H9 (cell line): Measurements from ENCODE around the gene NDUFV2. TPM values are rescaled to one million over a fixed set of nuclear protein-coding genes. Genes with fewer than 3 reads are reported as not detected.

Source experiments
- DNase-seq: peaks from one replicate; pipeline ENCODE4 v3.0.0-alpha.2; 2017
- H2AFZ ChIP-seq: one replicate; pipeline ENCODE4 v1.6.1; 2013; ENCODE audit warnings: mild to moderate bottlenecking, low read length, control low read depth, moderate library complexity
- H2AK5ac ChIP-seq: 2 replicates; pipeline ENCODE4 v1.6.1; 2013; ENCODE audit warnings: low read length, control low read depth, mixed read lengths; ENCODE audit not compliant: insufficient read length
- H2BK120ac ChIP-seq: one replicate; pipeline ENCODE4 v1.6.1; 2013; ENCODE audit warnings: low read depth, mild to moderate bottlenecking, low read length, control low read depth, inconsistent platforms; ENCODE audit not compliant: poor library complexity, severe bottlenecking
- H2BK12ac ChIP-seq: 2 replicates; pipeline ENCODE4 v1.6.1; 2013; ENCODE audit warnings: low read length, control low read depth, mixed read lengths, low read depth; ENCODE audit not compliant: insufficient read length
- H2BK15ac ChIP-seq: 2 replicates; pipeline ENCODE4 v1.6.1; 2013; ENCODE audit warnings: low read depth, low read length, control low read depth
- H2BK20ac ChIP-seq: one replicate; pipeline ENCODE4 v1.6.1; 2013; ENCODE audit warnings: low read depth, mild to moderate bottlenecking, low read length, control low read depth, inconsistent platforms; ENCODE audit not compliant: poor library complexity, severe bottlenecking
- H2BK5ac ChIP-seq: 2 replicates; pipeline ENCODE4 v1.6.1; 2013; ENCODE audit warnings: low read length, control low read depth, mixed read lengths; ENCODE audit not compliant: insufficient read length
- H3K14ac ChIP-seq: 2 replicates; pipeline ENCODE4 v1.6.1; 2013; ENCODE audit warnings: low read length, control low read depth; ENCODE audit not compliant: insufficient read depth
- H3K18ac ChIP-seq: 2 replicates; pipeline ENCODE4 v1.6.1; 2013; ENCODE audit warnings: low read depth, mild to moderate bottlenecking, mixed read lengths, low read length, control low read depth; ENCODE audit not compliant: insufficient read length
- H3K23ac ChIP-seq: 2 replicates; pipeline ENCODE4 v1.6.1; 2013; ENCODE audit warnings: low read length, control low read depth, mixed read lengths, low read depth; ENCODE audit not compliant: insufficient read length
- H3K23me2 ChIP-seq: 2 replicates; pipeline ENCODE4 v1.6.1; 2013; ENCODE audit warnings: low read depth, mild to moderate bottlenecking, mixed read lengths, low read length, control low read depth; ENCODE audit not compliant: insufficient read length, poor library complexity, severe bottlenecking
- H3K27ac ChIP-seq: 2 replicates; pipeline ENCODE4 v1.5.1; 2013; ENCODE audit warnings: low read length, control low read depth, mixed read lengths, low read depth; ENCODE audit not compliant: insufficient read length
- H3K27me3 ChIP-seq: 2 replicates; pipeline ENCODE4 v1.6.1; 2013; ENCODE audit warnings: low read length, control low read depth, inconsistent platforms; ENCODE audit not compliant: insufficient read depth
- H3K4ac ChIP-seq: 2 replicates; pipeline ENCODE4 v1.6.1; 2013; ENCODE audit warnings: low read depth, mild to moderate bottlenecking, control low read depth, inconsistent platforms, low read length, moderate library complexity
- H3K4me1 ChIP-seq: 2 replicates; pipeline ENCODE4 v1.6.1; 2013; ENCODE audit warnings: low read length, control low read depth, inconsistent platforms; ENCODE audit not compliant: insufficient read depth
- H3K4me2 ChIP-seq: 2 replicates; pipeline ENCODE4 v1.6.1; 2013; ENCODE audit warnings: low read length, control low read depth, mixed read lengths; ENCODE audit not compliant: insufficient read length, insufficient read depth
- H3K56ac ChIP-seq: 2 replicates; pipeline ENCODE4 v1.6.1; 2013; ENCODE audit warnings: low read depth, mild to moderate bottlenecking, mixed read lengths, low read length, control low read depth; ENCODE audit not compliant: insufficient read length
- H3K79me1 ChIP-seq: 2 replicates; pipeline ENCODE4 v1.6.1; 2013; ENCODE audit warnings: low read depth, mild to moderate bottlenecking, moderate library complexity, low read length, control low read depth, inconsistent platforms; ENCODE audit not compliant: insufficient read depth, poor library complexity, severe bottlenecking
- H3K79me2 ChIP-seq: 2 replicates; pipeline ENCODE4 v1.6.1; 2013; ENCODE audit warnings: low read length, control low read depth, inconsistent platforms; ENCODE audit not compliant: insufficient read depth
- H3K9ac ChIP-seq: 2 replicates; pipeline ENCODE4 v1.6.1; 2013; ENCODE audit warnings: low read length, control low read depth, mixed read lengths; ENCODE audit not compliant: insufficient read length; ENCODE audit errors: extremely low read depth
- H3K9me3 ChIP-seq: one replicate; pipeline ENCODE4 v1.6.1; 2013; ENCODE audit warnings: low read depth, low read length, inconsistent platforms; ENCODE audit not compliant: control insufficient read depth
- H3T11ph ChIP-seq: one replicate; pipeline ENCODE4 v1.6.1; 2013; ENCODE audit warnings: mild to moderate bottlenecking, low read length, control low read depth, inconsistent platforms
- H4K20me1 ChIP-seq: one replicate; pipeline ENCODE4 v1.6.1; 2013; ENCODE audit not compliant: control insufficient read depth, insufficient read length, insufficient read depth
- H4K5ac ChIP-seq: 2 replicates; pipeline ENCODE4 v1.6.1; 2013; ENCODE audit warnings: low read depth, mild to moderate bottlenecking, mixed read lengths, low read length, control low read depth; ENCODE audit not compliant: insufficient read length
- H4K8ac ChIP-seq: replicated peaks from 2 replicates; pipeline ENCODE4 v1.6.1; 2013; ENCODE audit warnings: low read length, control low read depth, mixed read lengths, low read depth; ENCODE audit not compliant: insufficient read length
- H4K91ac ChIP-seq: 2 replicates; pipeline ENCODE4 v1.6.1; 2013; ENCODE audit warnings: low read depth, mild to moderate bottlenecking, moderate library complexity, mixed read lengths, low read length, control low read depth; ENCODE audit not compliant: insufficient read length
- H3K27ac Mint-ChIP-seq, 3 experiments: 2 replicates in 2 of 3; 3 replicates in 1 of 3; pipeline ENCODE4 v1.8.0; 2020 to 2021; ENCODE audit warnings: mixed read lengths in 3 of 3, mild to moderate bottlenecking in 1 of 3, moderate library complexity in 1 of 3
- H3K27me3 Mint-ChIP-seq: 2 replicates; pipeline ENCODE4 v1.8.0; 2021; ENCODE audit warnings: low read depth, mild to moderate bottlenecking, moderate library complexity, mixed read lengths
- H3K36me3 Mint-ChIP-seq, 3 experiments: 2 replicates in 2 of 3; 3 replicates in 1 of 3; pipeline ENCODE4 v1.8.0; 2020 to 2021; ENCODE audit warnings: low read depth in 3 of 3, mixed read lengths in 3 of 3; ENCODE audit not compliant: insufficient read depth in 1 of 3
- H3K4me1 Mint-ChIP-seq, 2 experiments: 2 replicates each; pipeline ENCODE4 v1.8.0; 2020; ENCODE audit warnings: mixed read lengths in 2 of 2
- H3K4me3 Mint-ChIP-seq, 2 experiments: 2 replicates in 1 of 2; 3 replicates in 1 of 2; pipeline ENCODE4 v1.8.0; 2020 to 2021; ENCODE audit warnings: mild to moderate bottlenecking in 2 of 2, mixed read lengths in 2 of 2, moderate library complexity in 1 of 2
- H3K9me3 Mint-ChIP-seq, 2 experiments: 2 replicates in 1 of 2; 3 replicates in 1 of 2; pipeline ENCODE4 v1.8.0; 2020; ENCODE audit warnings: mild to moderate bottlenecking in 2 of 2, mixed read lengths in 2 of 2, moderate library complexity in 1 of 2
- CTCF ChIP-seq: fragments of 200-600 bp; sonication (generic); conservative IDR thresholded peaks from 3 replicates; pipeline ENCODE4 v1.8.0; 2021; ENCODE audit warnings: antibody characterized with exemption, mild to moderate bottlenecking
- WGBS: extraction: QIAGEN DNeasy Blood & Tissue Kit; methylation state at CpG from one replicate; pipeline ENCODE4 v1.1.7; 2013; ENCODE audit warnings: missing lambda C conversion rate, low lambda C conversion rate, mixed read lengths; ENCODE audit not compliant: insufficient read length; ENCODE audit errors: extremely low coverage; 5-methylcytosine and 5-hydroxymethylcytosine counted together
- total RNA-seq: library from RNA; stranded (reverse); gene quantifications from 2 replicates; pipeline ENCODE4 v1.2.1, GENCODE V29; 2021

NDUFV2 gene
- total RNA-seq, 1 experiment from 2014 or later, result 206 TPM

- no peak overlapping the region for H2AK5ac ChIP-seq
- no peak overlapping the region for H3K4me3 Mint-ChIP-seq
These were observed 5.8 kb upstream of the NDUFV2 start for GRCh38 chr18:9096685-9097084.

More at GRCh38 chr18:9096685-9097084, 5.8 kb upstream of the NDUFV2 start:
- no peak overlapping the region for H3K9ac ChIP-seq
- no peaks in the 10 kb centered on the region for H3K23me2 ChIP-seq
- peaks cover 30 to 45% of the 10 kb centered on the region in 2 experiments for H3K4me1 Mint-ChIP-seq
- no peak overlapping the region for H3K4ac ChIP-seq
- no peak overlapping the region for H3K18ac ChIP-seq
- H3K79me2 ChIP-seq, result no peaks in the 10 kb centered on the region
- no peaks in the 10 kb centered on the region for H4K20me1 ChIP-seq
- no peak overlapping the region for H3T11ph ChIP-seq
- no peak overlapping the region for H4K5ac ChIP-seq
- no peaks in the 10 kb centered on the region for H3K79me1 ChIP-seq
- no peaks in the 10 kb centered on the region for H3K27me3 Mint-ChIP-seq
- H2BK20ac ChIP-seq, result no peak overlapping the region
- H2BK5ac ChIP-seq, result no peak overlapping the region
- no peaks in the 10 kb centered on the region for H3K27me3 ChIP-seq
- no peak overlapping the region for H3K56ac ChIP-seq
- H2BK120ac ChIP-seq, result no peak overlapping the region
- no CpG with 5 or more reads among the region's 2 CpGs for WGBS
- no peaks in the 10 kb centered on the region for H3K9me3 Mint-ChIP-seq
- H3K9me3 ChIP-seq, result no peaks in the 10 kb centered on the region
- no peak overlapping the region; a peak in 1 of 7 replicates for H3K27ac Mint-ChIP-seq
- H4K91ac ChIP-seq, result no peak overlapping the region
- no peak overlapping the region for H3K23ac ChIP-seq
- H3K4me1 ChIP-seq, result peaks cover 5% of the 10 kb centered on the region; the same call in 1 of the 2 replicates
- no peak overlapping the region for H3K27ac ChIP-seq
- H3K36me3 Mint-ChIP-seq, result no peaks in the 10 kb centered on the region
- H2BK12ac ChIP-seq, result no peak overlapping the region
- H2BK15ac ChIP-seq, result no peak overlapping the region
- H3K4me2 ChIP-seq, result no peak overlapping the region
- no peak overlapping the region for H3K14ac ChIP-seq
- H4K8ac ChIP-seq, result no peak overlapping the region
- TF ChIP-seq CTCF, result no peak
- no peak for DNase-seq
- H2AFZ ChIP-seq, result no peak overlapping the region
